ENCODE measurements around the gene MLIP.
"Not testable (repeated sequence)": the region's sequence is repeated elsewhere in the genome, so short reads cannot be mapped to it uniquely, and the experiment has no call there.

MLIP gene

GRCh38 chr6:54140811-54141210 is 29.6 kb downstream of the MLIP start:
- no peak for DNase-seq (ENCODE audit: low read depth in 2 of 2, low spot score in 1 of 2)

DNA sequence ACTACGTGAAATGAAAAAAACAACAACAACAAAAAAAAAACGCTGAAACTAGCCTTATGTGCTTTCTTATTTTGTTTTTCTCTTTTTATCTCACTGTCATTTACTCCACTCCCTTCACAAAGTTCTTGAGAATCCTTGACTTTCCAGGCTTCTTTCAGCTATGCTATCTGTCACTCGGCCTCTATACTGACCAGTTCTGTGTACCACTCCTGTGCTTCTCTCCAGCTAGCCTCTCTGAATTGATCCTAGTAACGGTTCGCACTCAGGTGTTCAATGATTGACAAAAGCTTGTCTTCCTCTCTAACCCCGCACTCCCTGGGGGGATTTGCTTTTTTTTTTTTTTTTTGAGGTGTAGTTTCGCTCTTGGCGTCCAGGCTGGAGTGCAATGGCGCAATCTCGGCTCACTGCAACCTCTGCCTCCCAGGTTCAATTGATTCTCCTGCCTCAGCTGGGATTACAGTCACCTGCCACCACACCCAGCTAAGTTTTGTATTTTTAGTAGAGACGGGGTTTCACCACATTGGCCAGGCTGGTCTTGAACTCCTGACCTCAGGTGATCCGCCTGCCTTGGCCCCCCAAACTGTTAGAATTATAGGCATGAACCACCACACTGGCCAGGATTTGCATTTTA is 31.8 kb downstream of the MLIP start:
- no peak for DNase-seq (ENCODE audit: low read depth in 2 of 2, low spot score in 1 of 2)

DNA sequence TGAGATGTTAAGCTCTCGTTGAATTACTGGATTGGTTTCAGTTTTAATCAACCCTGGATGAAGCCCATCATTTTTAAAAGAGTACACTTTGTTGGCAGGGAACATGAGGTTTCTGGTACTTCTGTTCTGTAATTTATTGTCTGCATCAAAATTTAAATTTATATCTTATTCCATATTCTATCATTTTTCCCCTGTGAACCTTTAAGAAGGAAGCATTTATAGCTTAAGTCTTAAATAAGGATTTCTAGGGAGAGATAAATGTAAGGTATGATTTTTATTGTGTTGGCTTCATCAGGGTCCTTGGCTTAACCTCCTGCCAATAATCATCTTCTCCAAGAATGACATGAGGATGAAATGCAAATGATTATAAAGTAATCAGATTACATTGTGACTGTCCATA is 40.6 kb downstream of the MLIP start:
- no peak for DNase-seq (ENCODE audit: low read depth in 2 of 2, low spot score in 1 of 2)

- no peak for DNase-seq (ENCODE audit: low read depth in 2 of 2, low spot score in 1 of 2)
These were observed 45.5 kb downstream of the MLIP start for GRCh38 chr6:54156650-54157250.

GRCh38 chr6:54157405-54157804 is 46.2 kb downstream of the MLIP start:
- no peak for DNase-seq (ENCODE audit: low read depth in 2 of 2, low spot score in 1 of 2)

- DNase-seq (ENCODE audit: low read depth in 2 of 2, low spot score in 1 of 2) = no peak
These were observed 61.8 kb downstream of the MLIP start for GRCh38 chr6:54173089-54173488.

DNA sequence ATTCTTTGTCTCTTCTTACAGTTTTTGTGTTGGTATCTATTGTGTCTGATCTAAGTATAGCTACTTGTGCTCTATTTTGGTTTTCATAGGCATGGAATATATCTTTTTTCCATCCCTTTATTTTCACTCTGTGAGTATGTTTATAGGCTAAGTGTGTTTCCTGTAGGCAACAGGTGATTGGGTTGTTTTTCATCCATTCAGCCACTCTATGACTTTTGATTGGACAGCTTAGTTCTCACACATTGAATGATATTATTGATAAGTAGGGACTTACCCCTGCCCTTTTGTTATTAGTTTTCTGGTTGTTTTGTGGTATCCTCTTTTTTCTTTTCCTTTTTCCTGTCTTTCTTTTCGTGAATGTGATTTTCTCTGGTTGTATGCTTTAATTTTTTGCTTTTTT is 67.9 kb downstream of the MLIP start:
- no peak for DNase-seq (ENCODE audit: low read depth in 2 of 2, low spot score in 1 of 2)

- no peak for DNase-seq (ENCODE audit: low read depth in 2 of 2, low spot score in 1 of 2)
These were observed 72.4 kb downstream of the MLIP start for GRCh38 chr6:54183616-54184015.

DNA sequence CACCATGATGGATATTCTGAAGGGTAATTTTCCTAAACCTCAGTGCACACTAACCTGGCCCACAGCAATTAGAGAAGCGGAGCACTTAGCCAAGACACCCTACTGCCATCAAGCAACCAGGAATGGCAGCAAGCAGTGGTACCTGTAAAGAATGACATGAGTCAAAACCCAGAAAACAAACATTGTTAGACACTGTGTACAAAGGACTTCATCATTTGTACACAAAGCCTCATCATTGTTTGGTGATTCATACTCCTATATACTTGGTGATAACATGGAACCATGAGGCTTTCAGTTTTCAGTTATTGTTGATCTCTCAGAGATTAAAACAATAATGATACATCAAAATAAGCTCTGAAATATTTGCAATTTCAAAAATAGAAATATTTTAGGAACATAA is 74.6 kb downstream of the MLIP start:
- DNase-seq (ENCODE audit: low read depth in 2 of 2, low spot score in 1 of 2) = no peak

GRCh38 chr6:54188846-54189245 is 77.6 kb downstream of the MLIP start:
- DNase-seq (ENCODE audit: low read depth in 2 of 2, low spot score in 1 of 2) = no peak

DNA sequence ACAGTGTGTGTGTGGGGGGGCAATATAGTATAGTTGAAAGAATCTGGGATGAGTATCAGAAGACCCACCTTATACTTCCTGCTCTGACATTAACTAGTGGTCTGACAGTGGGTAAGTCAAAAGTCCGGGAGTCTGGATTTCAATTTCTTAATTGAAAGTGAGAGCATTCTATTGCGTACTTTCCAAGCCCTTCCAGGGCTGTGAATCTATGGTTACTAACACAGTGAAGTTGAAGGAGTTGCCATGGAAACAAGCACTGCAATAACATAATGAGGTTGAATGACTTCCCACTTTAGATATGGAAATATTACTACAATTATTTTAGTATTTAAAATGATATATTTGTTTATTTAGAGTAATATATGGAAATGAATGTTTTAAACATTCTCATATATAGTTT is 80.2 kb downstream of the MLIP start:
- DNase-seq (ENCODE audit: low read depth in 2 of 2, low spot score in 1 of 2) = no peak

DNA sequence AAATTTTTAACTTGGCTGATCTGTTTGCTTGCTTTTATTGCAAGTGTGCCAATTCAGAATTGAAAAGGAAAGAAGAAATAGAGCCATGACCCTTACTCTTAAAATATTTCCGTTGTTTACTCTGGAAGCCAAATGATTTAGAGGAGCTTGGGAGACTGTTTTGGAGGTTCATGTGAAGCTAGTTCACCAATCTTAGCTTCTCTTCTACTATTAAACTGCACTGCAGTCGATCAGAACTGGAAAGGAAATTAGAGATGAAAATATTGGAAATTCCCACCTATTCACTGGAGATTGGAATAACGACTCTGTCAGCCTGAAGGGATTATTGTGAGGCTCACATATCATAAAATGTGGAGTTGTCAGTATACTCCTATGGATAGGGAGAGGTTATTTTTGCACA is 81.8 kb downstream of the MLIP start:
- no peak for DNase-seq (ENCODE audit: low read depth in 2 of 2, low spot score in 1 of 2)

DNA sequence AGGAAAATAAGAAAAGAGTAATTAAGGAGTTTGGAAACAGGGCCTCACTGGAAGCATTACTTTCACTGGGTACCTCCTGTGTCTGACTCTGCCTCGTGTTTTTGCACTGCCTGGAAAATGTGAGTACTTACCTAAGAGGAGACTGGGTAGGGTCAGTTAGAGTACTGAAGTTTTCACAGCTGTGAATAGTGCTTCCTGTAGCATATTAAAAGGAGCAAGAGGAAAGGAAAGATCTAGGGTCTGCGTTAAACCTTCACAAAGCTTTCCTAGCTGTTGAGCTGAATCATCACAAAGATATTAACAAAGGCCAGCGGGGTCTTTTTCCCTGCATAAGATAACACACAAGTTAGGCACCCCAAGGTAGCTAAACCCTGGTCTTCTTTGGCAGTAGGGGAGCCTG is 82.3 kb downstream of the MLIP start:
- no peak for DNase-seq (ENCODE audit: low read depth in 2 of 2, low spot score in 1 of 2)

DNA sequence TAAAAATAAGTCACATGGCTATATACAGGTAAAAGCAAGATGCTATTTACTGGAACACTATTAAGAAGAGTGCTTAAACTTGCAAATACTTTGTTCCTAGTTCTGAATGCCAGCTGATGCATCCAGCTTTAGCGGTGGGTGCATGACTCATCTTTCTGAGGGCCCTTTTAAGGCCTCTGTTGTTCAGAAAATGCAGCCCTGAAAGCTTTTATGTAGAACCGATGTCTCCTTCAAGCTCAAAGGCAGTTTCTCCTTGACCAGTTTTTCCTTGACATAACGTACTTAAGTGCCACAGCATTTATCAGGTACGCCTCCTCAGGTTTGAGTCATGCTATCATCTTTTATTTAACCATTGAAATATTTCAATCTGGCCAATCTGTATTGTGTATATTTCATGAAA is 82.8 kb downstream of the MLIP start:
- no peak for DNase-seq (ENCODE audit: low read depth in 2 of 2, low spot score in 1 of 2)

DNA sequence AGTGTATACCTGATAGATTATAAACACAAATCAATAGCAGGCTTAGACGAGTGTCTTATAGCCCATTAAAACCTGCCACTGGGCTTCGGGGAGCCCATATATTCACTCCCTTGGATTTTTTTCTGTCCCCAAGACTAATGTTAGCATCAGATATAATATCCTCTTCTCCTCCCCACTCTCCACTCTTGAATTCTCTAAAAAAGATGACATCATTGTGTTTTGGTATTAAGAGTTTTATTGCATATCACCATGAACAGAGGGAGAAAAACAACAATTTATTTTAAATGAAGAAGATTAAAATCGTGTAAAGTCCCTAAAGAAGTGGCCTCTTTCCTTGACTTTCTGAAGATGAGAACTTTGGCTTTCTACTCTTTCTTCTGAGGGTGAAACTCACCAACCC is 84.4 kb downstream of the MLIP start:
- DNase-seq (ENCODE audit: low read depth in 2 of 2, low spot score in 1 of 2) = no peak

- no peak for DNase-seq (ENCODE audit: low read depth in 2 of 2, low spot score in 1 of 2)
These were observed 85.7 kb downstream of the MLIP start for GRCh38 chr6:54196905-54197304.

DNA sequence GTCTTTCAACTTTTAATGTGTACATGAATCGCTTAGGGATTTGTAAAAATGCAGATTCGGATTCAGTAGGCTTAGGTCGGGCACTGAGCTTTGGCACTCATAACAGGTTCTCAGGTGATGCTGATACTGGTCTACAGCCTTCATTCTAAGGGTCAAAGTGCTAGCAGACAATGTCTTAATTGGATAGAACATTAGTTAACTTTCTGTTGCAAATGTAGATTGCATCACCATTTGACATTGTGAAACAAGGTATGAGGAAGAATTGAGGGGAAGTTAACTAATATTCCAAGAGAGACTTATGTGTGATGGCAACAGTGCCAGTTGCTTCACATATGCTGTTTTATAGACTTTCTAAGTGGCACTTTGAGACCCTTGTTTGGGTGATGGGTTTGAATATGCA is 86.9 kb downstream of the MLIP start:
- no peak for DNase-seq (ENCODE audit: low read depth in 2 of 2, low spot score in 1 of 2)

DNA sequence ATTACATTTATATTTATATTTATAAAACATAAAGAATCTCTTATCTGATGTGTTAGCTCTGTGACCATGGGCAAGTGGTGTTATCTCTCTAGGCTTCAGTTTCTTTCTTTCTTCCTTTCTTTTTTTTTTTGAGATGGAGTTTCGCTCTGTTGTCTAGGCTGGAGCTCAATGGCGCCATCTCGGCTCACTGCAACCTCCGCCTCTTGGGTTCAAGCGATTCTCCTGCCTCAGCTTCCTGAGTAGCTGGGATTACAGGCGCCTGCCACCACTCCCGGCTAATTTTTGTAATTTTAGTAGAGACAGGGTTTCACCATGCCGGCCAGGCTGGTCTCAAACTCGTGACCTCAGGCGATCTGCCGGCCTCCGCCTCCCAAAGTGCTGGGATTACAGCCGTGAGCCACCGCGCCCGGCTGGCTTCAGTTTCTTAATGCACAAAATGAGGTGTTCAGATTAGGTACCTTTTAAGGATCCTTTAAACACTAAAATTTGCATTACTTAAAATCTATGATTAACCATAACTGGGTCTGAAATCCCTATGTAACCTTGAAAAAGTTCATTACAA is 92.3 kb downstream of the MLIP start:
- not testable (repeated sequence) for DNase-seq (ENCODE audit: low read depth in 2 of 2, low spot score in 1 of 2)

GRCh38 chr6:54204921-54205591 is 93.8 kb downstream of the MLIP start:
- no peak for DNase-seq (ENCODE audit: low read depth in 2 of 2, low spot score in 1 of 2)

DNA sequence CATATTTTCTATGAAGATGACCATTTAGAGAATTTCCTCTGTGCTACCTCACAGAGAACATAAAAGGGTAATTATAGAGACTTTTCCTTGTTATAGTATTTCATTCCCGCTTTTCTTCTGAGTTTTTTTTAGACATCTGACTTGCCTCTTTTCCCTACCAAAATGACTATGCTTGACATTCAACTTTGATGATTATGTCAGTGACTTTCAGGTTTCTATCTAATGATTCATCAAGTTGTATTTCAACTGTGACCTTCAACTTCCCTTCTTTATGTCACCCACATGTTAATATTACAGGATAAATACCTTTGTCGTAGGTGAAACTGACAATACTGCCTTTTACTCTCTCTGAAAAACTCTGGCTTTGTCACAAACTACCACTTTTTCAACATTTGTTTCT is 95.3 kb downstream of the MLIP start:
- DNase-seq (ENCODE audit: low read depth in 2 of 2, low spot score in 1 of 2) = no peak

DNA sequence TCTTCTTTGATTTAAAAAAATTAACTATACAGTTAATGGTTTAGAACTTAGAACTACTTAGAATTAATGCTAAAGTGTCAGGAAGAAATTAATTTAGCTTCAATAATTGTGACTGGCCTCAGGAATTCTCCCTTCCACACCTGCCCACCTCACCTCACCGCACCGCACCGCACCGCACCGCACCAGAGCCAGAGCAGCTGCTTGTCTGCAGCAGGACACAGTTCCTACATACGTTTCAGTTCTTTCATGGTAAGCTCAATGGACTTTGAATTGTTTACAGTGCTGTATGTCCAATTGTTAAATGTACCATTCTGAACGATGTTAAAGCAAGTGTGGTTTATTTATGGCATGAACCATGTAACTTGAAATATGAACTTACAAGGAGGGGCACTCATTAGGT is 98.7 kb downstream of the MLIP start:
- DNase-seq (ENCODE audit: low read depth in 2 of 2, low spot score in 1 of 2) = not testable (repeated sequence)

- DNase-seq (ENCODE audit: low read depth in 2 of 2, low spot score in 1 of 2) = no peak
These were observed 103.0 kb downstream of the MLIP start for GRCh38 chr6:54214286-54214685.

DNA sequence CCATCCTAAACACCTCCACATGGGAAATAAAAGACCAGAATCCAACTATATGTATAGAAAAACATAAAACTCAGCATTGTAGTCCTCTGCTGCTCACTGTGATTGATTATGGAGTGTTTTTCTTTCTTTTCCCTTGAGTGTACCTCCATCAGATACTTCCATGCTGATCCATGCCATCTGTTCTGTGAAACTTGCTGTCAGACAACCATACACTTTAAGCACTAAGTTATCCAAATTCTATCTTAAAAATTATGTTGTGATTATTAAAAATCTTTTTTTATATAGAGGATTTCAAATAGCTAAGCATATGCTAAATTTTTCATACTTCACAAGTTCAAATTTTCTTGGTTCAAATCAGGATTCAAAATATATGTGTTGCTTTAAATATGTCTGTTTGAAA is 105.1 kb downstream of the MLIP start:
- no peak for DNase-seq (ENCODE audit: low read depth in 2 of 2, low spot score in 1 of 2)

All from stimulated activated CD8-positive, alpha-beta memory T cell treated with anti-CD3 and anti-CD28 coated beads, Interleukin-4, amount 100 ng/mL, for 1 hour (primary cell).